ENCODE measurements around the gene TOM1L2. TPM values are rescaled to one million over a fixed set of nuclear protein-coding genes. Genes with fewer than 3 reads are reported as not detected.
A peak's percentile ranks its signal among the peaks of the same experiment; 100 is the strongest.

TOM1L2 gene
- total and polyA plus RNA-seq, 2 of the 4 experiments (the other 2 are of a cell fraction) = 34.4 to 51.7 TPM

- TF ChIP-seq FOS (IDR thresholded peaks at IDR 0.05; ENCODE audit: low read depth, low read length) (no peak), RFX5 (IDR thresholded peaks at IDR 0.05; ENCODE audit: low read depth, low read length) (no peak)
Observed at GRCh38 chr17:17812211-17813054, 159.8 kb downstream of the TOM1L2 start (continued).

- POLR2A ChIA-PET (ENCODE audit: unreplicated experiment) = no interaction called here
- Histone ChIP-seq H3K56ac (ENCODE audit: extremely low read depth, insufficient read depth, low read length) (no peak overlapping the region), H3K18ac (ENCODE audit: low read depth, low read length) (no peak overlapping the region), H4K20me1 (ENCODE audit: insufficient read depth, low read length) (peaks cover 50% of the 10 kb centered on the region), H2BK15ac (ENCODE audit: low read depth, low read length) (no peak overlapping the region), H3K14ac (replicated peaks; ENCODE audit: low read depth, low read length) (no peak overlapping the region), H2BK120ac (ENCODE audit: low read depth, low read length) (no peak overlapping the region), H3K4ac (ENCODE audit: low read depth, low read length) (no peak overlapping the region), H2BK20ac (ENCODE audit: low read depth, low read length) (no peak overlapping the region), H3K9me3 (ENCODE audit: control insufficient read depth, insufficient read depth, low read length) (no peaks in the 10 kb centered on the region), H2AK9ac (replicated peaks; ENCODE audit: low read depth, low read length, poor library complexity) (peak overlapping the region; percentile 67), H3K23ac (ENCODE audit: low read depth, low read length) (no peak overlapping the region), H3K36me3 (ENCODE audit: control insufficient read depth, insufficient read depth, low read length) (peaks cover 60% of the 10 kb centered on the region), H3K9me1 (ENCODE audit: insufficient read depth, low read length) (no peaks in the 10 kb centered on the region), H3K4me3 (ENCODE audit: insufficient read depth, low read depth, low read length) (no peak overlapping the region), H3K79me1 (ENCODE audit: low read depth in 1 of 2, low read length in 2 of 2) (peaks cover 0 to 35% of the 10 kb centered on the region in 2 experiments; a peak in 2 of 4 replicates), H3K9ac (ENCODE audit: low read depth, low read length) (no peak overlapping the region), H4K8ac (ENCODE audit: low read depth in 2 of 2, low read length in 2 of 2) (no peak overlapping the region; a peak in 1 of 4 replicates), H3K27ac (ENCODE audit: insufficient read depth, low read length) (peak overlapping the region; percentile 22; the same call in 1 of the 2 replicates), H2BK5ac (ENCODE audit: low read depth, low read length, poor library complexity, severe bottlenecking) (no peak overlapping the region), H4K5ac (ENCODE audit: low read depth, low read length) (no peak overlapping the region), H2AK5ac (ENCODE audit: low read depth, low read length) (no peak overlapping the region; the same call in 1 of the 2 replicates), H3K27me3 (ENCODE audit: control insufficient read depth, insufficient read depth, low read length) (no peaks in the 10 kb centered on the region), H3K4me1 (ENCODE audit: control insufficient read depth, insufficient read depth, low read length) (peaks cover 9% of the 10 kb centered on the region; the same call in 1 of the 2 replicates), H4K91ac (ENCODE audit: insufficient read depth, low read depth, low read length) (no peak overlapping the region), H2AFZ (replicated peaks; ENCODE audit: low read length, poor library complexity) (peak overlapping the region; percentile 55), H3K4me2 (ENCODE audit: low read depth, low read length) (no peak overlapping the region)
- dilution Hi-C loops (cut with HindIII; ENCODE audit: low sequenced_read_pairs, unreplicated experiment) (no loop called here), in situ Hi-C loops (cut with MboI; ENCODE audit: low sequenced_read_pairs) (no loop called here), intact Hi-C loops (cut with micrococcal nuclease) (loop anchor here (1.0 kb wide), 4 partner anchors 49 to 222 kb away; no protein-coding TSS in a partner anchor)
- DNase-seq = no peak
- WGBS, 2 experiments (ENCODE audit: extremely low coverage in 2 of 2, insufficient read length in 1 of 2) = no CpG with 5 or more reads among the region's 15 CpGs
- CTCF ChIA-PET = interaction anchor here (0.7 kb wide), 3 partner anchors 66 to 213 kb away, joined by 3 to 6 read pairs (median 4); no protein-coding TSS in a partner anchor
- BruUV-seq (replicated peaks) = no TSS peak
- peak; percentile 25 for ATAC-seq (ENCODE audit: low read depth)
- TF ChIP-seq RFX5 (IDR thresholded peaks at IDR 0.05; ENCODE audit: low read depth, low read length) = no peak
- TF ChIP-seq SMC3 (IDR thresholded peaks at IDR 0.05; ENCODE audit: low read depth, low read length) = no peak
- TF ChIP-seq MXI1 (IDR thresholded peaks at IDR 0.05; ENCODE audit: borderline replicate concordance, low read depth, low read length) = no peak
- no peak for TF ChIP-seq MAFK (IDR thresholded peaks at IDR 0.05; ENCODE audit: low read depth, low read length)
- TF ChIP-seq CEBPB (IDR thresholded peaks at IDR 0.05; ENCODE audit: low read depth, low read length) = no peak
- TF ChIP-seq CTCF (conservative IDR thresholded peaks at IDR 0.05; ENCODE audit: low read depth, low read length) = no peak
- TF ChIP-seq RCOR1 (IDR thresholded peaks at IDR 0.05; ENCODE audit: insufficient replicate concordance, low read length) = no peak
- TF ChIP-seq NFE2L2 (IDR thresholded peaks at IDR 0.05; ENCODE audit: low read depth, low read length) = no peak
- no peak for TF ChIP-seq MAZ (IDR thresholded peaks at IDR 0.05; ENCODE audit: borderline replicate concordance, low read depth, low read length)
Observed at GRCh38 chr17:17811381-17812210, 160.6 kb downstream of the TOM1L2 start.

Measured in IMR-90 (cell line).